ENCODE measurements around the gene EEFSEC. TPM values are rescaled to one million over a fixed set of nuclear protein-coding genes. Genes with fewer than 3 reads are reported as not detected.

Gene EEFSEC
- total RNA-seq, 1 experiment from 2014 or later, result 10.6 TPM

DNA sequence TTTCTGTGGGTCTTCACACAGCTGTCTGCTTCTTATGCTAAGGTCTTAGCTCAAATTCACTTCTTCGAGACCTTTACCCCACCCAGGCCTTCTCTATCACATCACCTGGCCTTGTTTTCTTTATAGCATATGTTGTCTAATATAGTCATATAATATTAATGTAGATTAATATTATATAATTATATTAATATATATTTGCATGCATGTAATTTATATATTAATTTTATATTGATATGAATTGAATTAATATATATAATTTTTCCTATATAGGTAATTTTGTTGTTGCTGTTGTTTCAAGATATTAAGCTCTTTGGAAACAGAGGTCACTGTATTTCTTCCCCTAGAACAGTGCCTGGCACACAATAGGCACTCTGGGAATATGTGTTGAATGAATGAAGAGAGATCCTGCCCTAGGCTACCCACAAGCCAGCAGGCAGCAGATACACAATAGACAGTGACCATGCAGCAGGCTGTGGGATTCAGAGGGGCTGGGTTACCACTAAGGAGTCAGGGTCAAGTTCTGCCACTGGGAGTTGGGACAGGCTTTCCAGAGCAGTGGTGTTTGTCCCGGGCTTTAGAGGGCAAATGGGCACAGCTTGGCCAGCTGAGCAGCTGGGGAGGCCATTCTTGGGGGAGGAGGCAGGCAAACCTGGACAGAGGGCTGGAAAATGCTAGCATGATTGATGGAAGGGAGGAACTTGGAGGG is 187.1 kb downstream of the EEFSEC start:
- Histone ChIP-seq H3K27ac (no peak overlapping the region), H3K4me3 (no peak overlapping the region), H3K4me1 (peaks cover 13% of the 10 kb centered on the region), H3K27me3 (no peaks in the 10 kb centered on the region), H3K9me3 (replicated peaks) (no peaks in the 10 kb centered on the region), H3K36me3 (no peaks in the 10 kb centered on the region)
- DNase-seq, result no peak

DNA sequence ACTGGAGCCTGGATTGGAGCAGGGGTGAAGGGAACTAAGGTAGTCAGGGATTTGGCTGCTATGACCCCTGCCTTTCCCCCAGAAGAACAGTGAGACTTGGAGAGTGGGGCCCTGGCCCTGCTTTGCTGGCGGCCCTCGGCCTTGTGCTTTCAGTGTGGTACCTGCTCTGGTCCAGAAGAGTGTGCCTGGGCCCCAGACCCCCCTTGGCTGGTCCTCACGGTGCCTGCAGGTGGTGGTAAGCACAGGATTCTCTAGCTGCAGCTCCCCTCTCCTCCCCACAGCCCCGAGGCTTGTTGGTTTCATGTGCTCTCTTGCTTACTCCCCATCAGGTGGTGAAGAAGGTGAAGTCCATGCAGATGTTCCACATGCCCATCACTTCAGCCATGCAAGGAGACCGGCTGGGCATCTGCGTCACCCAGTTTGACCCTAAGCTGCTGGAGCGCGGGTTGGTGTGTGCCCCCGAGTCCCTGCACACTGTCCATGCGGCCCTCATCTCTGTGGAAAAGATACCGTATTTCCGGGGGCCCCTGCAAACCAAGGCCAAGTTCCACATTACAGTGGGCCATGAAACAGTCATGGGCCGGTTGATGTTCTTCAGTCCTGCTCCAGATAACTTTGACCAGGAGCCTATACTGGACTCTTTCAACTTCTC is 187.7 kb downstream of the EEFSEC start:
- DNase-seq, result no peak
- peaks cover 13% of the 10 kb centered on the region for H3K4me1 ChIP-seq

DNA sequence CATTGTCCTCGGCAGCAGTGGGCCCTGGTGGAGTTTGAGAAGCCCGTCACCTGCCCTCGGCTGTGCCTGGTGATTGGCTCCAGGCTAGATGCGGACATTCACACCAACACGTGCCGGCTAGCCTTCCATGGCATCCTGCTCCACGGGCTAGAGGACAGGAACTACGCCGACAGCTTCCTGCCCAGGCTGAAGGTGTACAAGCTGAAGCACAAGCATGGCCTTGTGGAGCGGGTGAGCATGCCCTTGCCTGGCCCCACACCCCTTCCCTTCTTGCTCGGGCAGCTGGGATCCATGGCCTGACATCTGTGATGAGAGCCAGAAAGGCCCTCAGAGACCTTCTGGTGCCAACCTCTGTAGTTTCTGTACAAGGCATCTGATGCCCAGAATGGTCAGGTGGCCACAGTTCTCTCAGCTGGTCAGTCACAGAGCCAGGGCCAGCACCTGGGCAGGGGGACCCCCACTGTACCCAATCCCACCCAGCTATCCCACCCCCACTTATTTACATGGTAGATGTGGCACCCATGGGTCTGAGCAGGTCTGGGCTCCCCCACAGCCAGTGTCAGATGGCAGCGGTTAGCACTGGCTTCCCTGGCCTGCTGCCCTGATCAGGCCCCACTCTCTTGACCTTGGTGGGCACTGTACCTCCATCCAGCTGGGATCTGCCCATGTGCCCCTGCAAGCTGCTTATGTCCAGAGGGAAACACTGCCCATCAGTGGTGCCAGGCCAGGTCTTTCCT is 188.5 kb downstream of the EEFSEC start:
- no peak overlapping the region for H3K4me3 ChIP-seq
- H3K4me1 ChIP-seq, result peaks cover 13% of the 10 kb centered on the region
- no peaks in the 10 kb centered on the region for H3K27me3 ChIP-seq
- H3K27ac ChIP-seq, result no peak overlapping the region
- no peaks in the 10 kb centered on the region for H3K9me3 ChIP-seq (replicated peaks)
- no peaks in the 10 kb centered on the region for H3K36me3 ChIP-seq
- no peak for DNase-seq

More for the DNA sequence above, 187.7 kb downstream of the EEFSEC start:
- Histone ChIP-seq H3K9me3 (replicated peaks) (no peaks in the 10 kb centered on the region), H3K36me3 (no peaks in the 10 kb centered on the region), H3K27me3 (no peaks in the 10 kb centered on the region), H3K4me3 (no peak overlapping the region), H3K27ac (no peak overlapping the region)

DNA sequence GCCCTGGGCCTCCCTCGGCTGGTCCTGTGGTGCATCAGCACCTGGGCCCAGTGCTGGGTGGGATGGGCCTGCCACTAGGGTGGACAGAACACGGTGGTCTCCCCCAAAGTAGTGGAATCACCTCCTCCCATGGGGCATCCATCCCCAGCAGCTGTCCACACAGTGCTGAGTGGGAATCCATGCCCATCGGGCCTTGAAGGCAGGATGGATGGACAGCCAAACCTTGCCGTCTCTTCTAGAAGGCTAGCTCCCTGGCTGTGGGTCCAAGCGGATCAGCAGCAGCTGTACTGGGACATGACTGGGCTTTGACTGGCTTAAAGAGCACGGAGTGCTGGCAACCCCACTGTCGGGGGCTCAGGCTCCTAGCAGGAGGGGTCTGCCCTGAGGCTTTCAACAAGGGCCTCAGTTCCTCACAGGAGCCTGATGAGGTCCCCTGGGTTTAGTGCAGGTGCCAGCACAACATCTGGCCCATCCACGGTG is 189.5 kb downstream of the EEFSEC start:
- Histone ChIP-seq H3K4me3 (no peak overlapping the region), H3K27ac (no peak overlapping the region), H3K36me3 (no peaks in the 10 kb centered on the region), H3K27me3 (no peaks in the 10 kb centered on the region), H3K9me3 (replicated peaks) (no peaks in the 10 kb centered on the region), H3K4me1 (peaks cover 13% of the 10 kb centered on the region)
- no peak for DNase-seq

DNA sequence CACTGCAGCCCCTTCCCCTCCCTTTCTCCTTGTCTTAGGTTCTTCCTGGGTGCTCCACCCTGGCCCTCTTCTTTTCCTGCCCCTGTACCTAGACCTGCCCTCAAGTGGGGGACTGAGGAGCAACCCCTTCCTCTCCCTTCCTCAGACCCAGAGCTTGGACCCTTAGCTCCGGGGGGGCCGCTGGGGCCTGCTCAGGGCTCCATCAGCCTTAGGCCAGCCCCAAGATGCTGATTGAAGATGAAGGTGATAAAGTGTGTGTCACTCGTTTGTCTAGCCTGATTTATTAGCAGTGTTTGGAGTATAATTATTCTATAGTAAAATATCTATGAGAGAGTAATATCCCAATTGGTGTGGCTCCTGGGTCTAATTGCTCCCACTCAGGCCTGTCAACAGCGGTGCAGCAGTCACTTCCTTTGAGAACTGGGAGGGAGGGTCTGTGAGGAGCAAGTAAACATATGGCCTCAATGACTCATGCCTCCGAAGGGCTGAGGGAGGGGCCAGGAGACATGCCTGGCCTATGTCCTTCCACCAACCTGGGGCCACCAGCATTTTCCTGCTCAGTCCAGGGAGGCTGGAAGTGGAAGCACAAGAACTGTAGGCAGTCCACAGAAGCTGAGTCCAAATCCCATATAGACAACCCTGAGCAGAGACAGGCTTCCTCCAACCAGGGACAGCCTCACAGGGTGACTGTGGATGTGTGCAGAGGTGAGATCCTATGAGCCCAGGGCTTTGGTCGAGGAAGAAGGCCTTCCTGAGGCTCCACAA is 190.2 kb downstream of the EEFSEC start:
- peak; percentile 44 to 49 for DNase-seq
- H3K4me3 ChIP-seq, result no peak overlapping the region
- H3K36me3 ChIP-seq, result no peaks in the 10 kb centered on the region
- no peak overlapping the region for H3K27ac ChIP-seq
- no peaks in the 10 kb centered on the region for H3K9me3 ChIP-seq (replicated peaks)
- H3K4me1 ChIP-seq, result peaks cover 13% of the 10 kb centered on the region
- no peaks in the 10 kb centered on the region for H3K27me3 ChIP-seq

DNA sequence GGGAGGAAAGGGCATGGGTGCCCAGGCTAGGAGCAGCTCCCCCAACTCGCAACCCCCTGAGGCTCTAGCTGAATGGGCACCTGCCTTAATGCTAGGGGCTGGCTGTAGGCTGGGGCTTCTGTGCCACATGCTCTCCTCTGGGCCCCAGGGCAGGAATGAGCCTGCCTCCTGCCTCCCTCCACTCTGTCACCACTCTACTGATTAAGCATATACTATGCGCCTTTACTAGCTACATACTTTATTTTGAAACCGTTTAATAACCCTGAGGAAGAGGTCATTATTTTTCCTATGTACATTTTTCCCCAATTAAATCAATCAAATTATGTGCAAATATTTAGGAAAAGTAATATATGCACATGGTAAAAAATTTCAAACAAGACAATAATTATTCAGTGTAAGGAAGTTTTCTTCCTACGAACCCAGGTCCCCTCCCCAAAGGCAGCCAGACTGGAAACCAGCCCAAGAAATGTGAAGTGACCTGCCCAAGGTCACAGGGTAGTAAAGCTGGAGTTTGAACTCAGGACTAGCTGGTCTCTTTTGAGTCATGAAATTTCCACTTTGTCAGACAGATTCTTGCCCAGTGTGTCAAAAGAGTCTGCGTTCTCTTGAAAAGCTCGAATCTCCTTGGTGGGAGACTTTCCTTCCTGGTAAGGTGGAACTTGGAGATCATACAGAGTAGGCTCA is 190.9 kb downstream of the EEFSEC start:
- Histone ChIP-seq H3K36me3 (no peaks in the 10 kb centered on the region), H3K4me1 (peaks cover 10% of the 10 kb centered on the region), H3K27me3 (no peaks in the 10 kb centered on the region), H3K27ac (no peak overlapping the region), H3K9me3 (replicated peaks) (no peaks in the 10 kb centered on the region), H3K4me3 (no peak overlapping the region)
- no peak for DNase-seq

DNA sequence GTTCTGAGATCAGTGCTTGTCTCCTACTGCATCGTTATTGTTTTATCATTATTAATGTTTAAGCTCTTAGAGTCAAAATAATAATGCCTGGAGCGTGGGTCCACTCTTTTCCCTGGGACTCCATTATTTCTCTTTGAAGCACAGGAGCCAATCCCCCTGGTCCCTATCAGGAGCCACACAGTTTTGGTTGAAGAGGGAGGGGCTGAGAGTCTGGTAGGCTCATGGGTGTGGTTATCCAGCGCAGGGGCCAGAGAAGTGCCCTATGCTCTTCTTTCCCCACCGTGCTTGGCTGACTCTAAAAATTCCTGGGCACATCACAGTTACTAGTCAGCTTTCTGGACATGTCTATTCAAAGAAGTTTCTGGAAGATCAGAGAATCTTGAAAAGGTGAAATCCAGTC is 191.9 kb downstream of the EEFSEC start:
- no peaks in the 10 kb centered on the region for H3K9me3 ChIP-seq (replicated peaks)
- H3K27me3 ChIP-seq, result no peaks in the 10 kb centered on the region
- peaks cover 8% of the 10 kb centered on the region for H3K4me1 ChIP-seq
- H3K4me3 ChIP-seq, result no peak overlapping the region
- no peaks in the 10 kb centered on the region for H3K36me3 ChIP-seq
- no peak overlapping the region for H3K27ac ChIP-seq
- DNase-seq, result no peak

DNA sequence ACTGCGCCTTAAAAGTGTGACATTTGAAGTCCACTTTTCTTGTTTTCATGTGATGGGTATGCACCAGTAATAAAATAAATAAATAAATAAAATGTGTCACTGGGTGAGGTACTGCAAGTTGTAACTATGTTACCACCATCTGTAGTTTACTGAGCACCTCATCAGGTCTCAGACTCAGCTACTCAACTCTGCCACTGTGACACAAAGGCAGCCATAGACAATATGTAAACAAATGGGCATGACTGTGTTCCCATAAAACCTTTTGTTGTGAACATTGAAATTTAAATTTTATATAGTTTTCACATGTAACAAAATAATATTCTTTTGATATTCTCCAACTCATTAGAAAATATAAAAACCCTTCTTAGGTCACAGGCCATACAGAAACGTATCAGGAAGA is 193.3 kb downstream of the EEFSEC start:
- H3K27ac ChIP-seq, result no peak overlapping the region
- no peak overlapping the region for H3K4me3 ChIP-seq
- H3K36me3 ChIP-seq, result no peaks in the 10 kb centered on the region

DNA sequence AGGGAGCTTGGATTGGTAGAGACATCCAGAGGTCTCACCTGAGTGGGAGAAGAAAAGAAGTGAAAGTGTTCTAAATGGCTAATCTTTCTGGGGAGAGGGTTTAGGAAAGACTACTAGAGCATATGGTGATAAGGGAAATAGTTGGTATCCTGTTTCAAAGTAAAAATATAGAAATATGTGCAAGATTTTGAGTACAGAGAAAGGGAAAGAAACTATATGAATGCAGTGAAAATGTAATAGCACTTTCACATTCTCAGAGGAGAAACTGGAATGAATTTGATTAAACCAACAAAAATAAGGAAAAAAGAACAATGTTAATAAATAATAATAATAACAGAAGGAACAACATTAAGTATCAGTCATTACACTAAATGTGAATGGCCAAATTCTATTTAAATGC is 194.0 kb downstream of the EEFSEC start:
- Histone ChIP-seq H3K4me1 (peaks cover 8% of the 10 kb centered on the region), H3K36me3 (no peaks in the 10 kb centered on the region), H3K27ac (no peak overlapping the region), H3K9me3 (replicated peaks) (no peaks in the 10 kb centered on the region), H3K27me3 (no peaks in the 10 kb centered on the region), H3K4me3 (no peak overlapping the region)
- DNase-seq, result no peak

More for the DNA sequence above, 193.3 kb downstream of the EEFSEC start:
- Histone ChIP-seq H3K9me3 (replicated peaks) (no peaks in the 10 kb centered on the region), H3K4me1 (peaks cover 8% of the 10 kb centered on the region), H3K27me3 (no peaks in the 10 kb centered on the region)
- no peak for DNase-seq

DNA sequence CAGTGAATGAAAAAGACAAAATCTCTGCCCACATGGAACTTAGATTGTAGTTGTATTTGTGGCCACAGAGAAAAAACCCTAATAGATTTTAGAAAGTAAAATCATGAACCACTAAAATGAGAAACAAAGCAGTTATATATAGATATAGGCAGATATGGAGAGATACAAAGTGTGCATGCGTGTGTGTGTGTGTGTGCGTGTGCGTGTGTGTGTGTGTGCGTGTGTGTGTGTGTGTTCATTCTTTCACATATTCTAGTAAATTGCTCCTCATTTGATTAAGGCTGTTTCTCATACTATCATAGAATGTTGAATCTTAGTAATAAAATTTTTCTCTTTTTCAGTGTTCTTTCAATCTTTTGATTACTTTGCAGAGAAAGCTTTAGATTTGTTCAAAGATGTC is 194.8 kb downstream of the EEFSEC start:
- no peaks in the 10 kb centered on the region for H3K9me3 ChIP-seq (replicated peaks)
- DNase-seq, result no peak
- H3K27me3 ChIP-seq, result no peaks in the 10 kb centered on the region
- H3K4me1 ChIP-seq, result peaks cover 8% of the 10 kb centered on the region
- H3K27ac ChIP-seq, result no peak overlapping the region
- no peaks in the 10 kb centered on the region for H3K36me3 ChIP-seq
- no peak overlapping the region for H3K4me3 ChIP-seq

DNA sequence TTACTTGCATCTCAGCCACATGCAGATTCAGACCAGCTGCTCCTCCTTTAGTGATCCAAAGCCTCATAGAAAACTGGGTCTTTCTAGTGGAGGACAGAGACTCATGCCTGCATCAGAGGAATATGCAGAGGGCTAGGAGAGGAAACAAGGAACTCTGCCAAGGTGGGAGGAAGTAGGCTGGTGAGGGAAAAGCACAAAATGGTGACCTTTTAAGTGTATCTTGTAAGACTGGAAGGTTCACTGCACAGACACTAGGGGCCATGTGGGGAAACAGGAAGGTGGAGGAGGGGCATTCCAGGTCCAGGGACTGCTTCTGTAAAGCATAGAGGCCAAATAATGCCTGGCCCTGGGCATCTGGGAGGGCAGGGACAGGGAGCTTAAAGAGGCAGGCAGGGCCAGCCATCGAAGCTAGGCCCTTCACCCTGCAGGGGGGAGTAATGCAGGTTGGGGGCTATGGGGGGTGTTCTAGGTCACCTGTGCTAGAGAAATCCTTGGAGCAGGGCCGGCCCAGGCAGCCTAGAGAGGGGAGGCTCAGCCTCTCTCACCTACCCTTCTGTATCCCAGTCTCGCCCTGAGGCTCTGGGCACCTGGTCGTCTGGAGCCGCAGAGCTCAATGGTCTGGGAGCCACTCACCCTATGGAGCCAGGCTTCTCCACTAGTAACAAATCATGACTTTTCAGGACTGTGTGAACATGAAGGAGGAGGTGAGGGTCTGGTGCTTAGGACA is 195.7 kb downstream of the EEFSEC start:
- no peaks in the 10 kb centered on the region for H3K4me1 ChIP-seq
- no peaks in the 10 kb centered on the region for H3K36me3 ChIP-seq
- no peaks in the 10 kb centered on the region for H3K27me3 ChIP-seq
- no peaks in the 10 kb centered on the region for H3K9me3 ChIP-seq (replicated peaks)
- no peak overlapping the region for H3K4me3 ChIP-seq
- no peak for DNase-seq
- no peak overlapping the region for H3K27ac ChIP-seq

DNA sequence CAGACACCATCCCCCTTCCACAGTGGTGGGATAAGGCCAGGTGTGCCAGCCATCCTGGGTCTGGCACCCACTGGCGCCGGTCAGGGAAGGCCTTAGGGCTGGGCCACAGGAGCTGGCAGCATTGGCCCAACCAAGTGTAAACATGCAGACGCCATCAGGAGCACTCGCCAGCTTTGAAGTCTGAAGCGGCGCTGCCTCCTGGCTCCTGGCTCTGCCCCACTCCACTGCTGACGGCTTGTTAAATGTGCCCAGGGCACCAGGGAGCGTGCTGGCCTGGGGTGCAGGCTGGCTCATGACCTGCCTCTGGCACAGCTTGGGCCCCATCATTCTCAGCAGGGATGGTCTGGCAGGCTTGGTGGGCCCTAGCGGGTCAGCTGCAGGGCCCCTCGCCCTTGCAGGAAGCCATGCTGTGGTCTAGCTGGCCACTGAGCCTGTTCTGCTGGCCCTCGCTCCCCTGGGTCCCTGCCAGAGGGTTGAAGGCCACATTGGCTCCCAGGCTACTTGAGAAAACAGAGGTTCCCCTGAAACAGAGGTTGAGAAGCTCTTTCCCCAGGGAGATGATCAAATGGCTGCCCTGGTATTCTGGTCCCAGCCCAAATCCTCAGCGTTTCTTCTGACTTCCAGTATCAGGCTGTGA is 196.8 kb downstream of the EEFSEC start:
- Histone ChIP-seq H3K27ac (no peak overlapping the region), H3K9me3 (replicated peaks) (no peaks in the 10 kb centered on the region), H3K27me3 (no peaks in the 10 kb centered on the region), H3K4me1 (no peaks in the 10 kb centered on the region), H3K4me3 (no peak overlapping the region), H3K36me3 (no peaks in the 10 kb centered on the region)
- no peak for DNase-seq

DNA sequence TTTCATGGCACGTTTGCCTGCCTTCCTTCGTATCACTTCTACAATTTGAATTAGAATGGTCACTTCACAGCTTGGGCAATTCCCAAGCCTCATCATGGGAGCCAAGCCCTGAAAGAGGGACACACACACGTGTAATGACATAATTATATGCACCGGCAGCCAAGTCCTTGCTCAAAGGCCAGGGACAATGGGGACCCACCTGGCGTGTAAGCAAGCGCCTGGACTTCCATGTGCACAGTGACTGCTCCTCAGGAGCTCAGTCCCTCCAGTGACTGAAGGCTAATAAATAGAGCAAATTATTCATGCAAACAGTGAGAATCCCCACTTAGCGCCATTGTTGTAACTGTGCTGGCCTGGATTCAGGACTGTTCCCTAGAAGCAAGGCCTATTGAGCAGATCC is 198.3 kb downstream of the EEFSEC start:
- Histone ChIP-seq H3K4me3 (no peak overlapping the region), H3K36me3 (no peaks in the 10 kb centered on the region), H3K27me3 (no peaks in the 10 kb centered on the region), H3K9me3 (replicated peaks) (no peaks in the 10 kb centered on the region), H3K4me1 (no peaks in the 10 kb centered on the region), H3K27ac (no peak overlapping the region)
- no peak for DNase-seq
